Measurements from ENCODE around the gene GSTT2. TPM values are rescaled to one million over a fixed set of nuclear protein-coding genes. Genes with fewer than 3 reads are reported as not detected.

GSTT2 gene
- total and polyA plus RNA-seq, 11 donors, result 0.30 to 2.1 (median 0.60) TPM; not detected in 8

DNA sequence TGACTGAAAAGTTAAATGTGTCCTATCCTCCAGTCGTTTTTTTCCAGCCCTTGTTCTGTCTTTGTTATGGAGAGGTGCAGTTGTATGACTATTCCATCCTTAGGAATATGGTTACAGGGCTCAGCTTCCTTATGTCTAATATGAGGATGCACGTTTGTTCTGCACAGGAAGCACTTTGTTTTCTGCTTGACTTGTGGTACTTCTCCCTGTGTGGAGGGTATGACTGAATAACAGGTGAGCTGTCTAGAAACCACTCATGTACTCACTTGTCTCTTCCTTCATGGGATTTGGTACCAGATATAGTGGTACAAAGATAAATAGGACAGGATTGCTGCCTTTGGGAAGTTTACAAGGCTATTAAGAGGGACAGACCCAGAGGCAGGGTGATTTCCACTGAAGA is 48.6 kb downstream of the GSTT2 start:
- Histone ChIP-seq H3K9me3 (peaks cover 0 to 15% (median 0%) of the 10 kb centered on the region in 12 donors), H3K4me3 (no peak overlapping the region), H3K36me3 (peaks cover 0 to 13% (median 0%) of the 10 kb centered on the region in 9 donors), H3K4me1 (peaks cover 0 to 18% (median 0%) of the 10 kb centered on the region in 12 donors), H3K27me3 (no peaks in the 10 kb centered on the region), H3K27ac (no peak overlapping the region)
- DNase-seq, result no peak
- 14 to 33% (median 23%) methylated on average over 2 of the region's 2 CpGs for WGBS, 4 donors
- no peak for TF ChIP-seq POLR2A (IDR thresholded peaks at IDR 0.05)
- TF ChIP-seq, protein P1, sequence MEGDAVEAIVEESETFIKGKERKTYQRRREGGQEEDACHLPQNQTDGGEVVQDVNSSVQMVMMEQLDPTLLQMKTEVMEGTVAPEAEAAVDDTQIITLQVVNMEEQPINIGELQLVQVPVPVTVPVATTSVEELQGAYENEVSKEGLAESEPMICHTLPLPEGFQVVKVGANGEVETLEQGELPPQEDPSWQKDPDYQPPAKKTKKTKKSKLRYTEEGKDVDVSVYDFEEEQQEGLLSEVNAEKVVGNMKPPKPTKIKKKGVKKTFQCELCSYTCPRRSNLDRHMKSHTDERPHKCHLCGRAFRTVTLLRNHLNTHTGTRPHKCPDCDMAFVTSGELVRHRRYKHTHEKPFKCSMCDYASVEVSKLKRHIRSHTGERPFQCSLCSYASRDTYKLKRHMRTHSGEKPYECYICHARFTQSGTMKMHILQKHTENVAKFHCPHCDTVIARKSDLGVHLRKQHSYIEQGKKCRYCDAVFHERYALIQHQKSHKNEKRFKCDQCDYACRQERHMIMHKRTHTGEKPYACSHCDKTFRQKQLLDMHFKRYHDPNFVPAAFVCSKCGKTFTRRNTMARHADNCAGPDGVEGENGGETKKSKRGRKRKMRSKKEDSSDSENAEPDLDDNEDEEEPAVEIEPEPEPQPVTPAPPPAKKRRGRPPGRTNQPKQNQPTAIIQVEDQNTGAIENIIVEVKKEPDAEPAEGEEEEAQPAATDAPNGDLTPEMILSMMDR (IDR thresholded peaks at IDR 0.05), result no peak
- intact Hi-C loops (cut with DNase I), result no loop called here
- ATAC-seq, result no peak

DNA sequence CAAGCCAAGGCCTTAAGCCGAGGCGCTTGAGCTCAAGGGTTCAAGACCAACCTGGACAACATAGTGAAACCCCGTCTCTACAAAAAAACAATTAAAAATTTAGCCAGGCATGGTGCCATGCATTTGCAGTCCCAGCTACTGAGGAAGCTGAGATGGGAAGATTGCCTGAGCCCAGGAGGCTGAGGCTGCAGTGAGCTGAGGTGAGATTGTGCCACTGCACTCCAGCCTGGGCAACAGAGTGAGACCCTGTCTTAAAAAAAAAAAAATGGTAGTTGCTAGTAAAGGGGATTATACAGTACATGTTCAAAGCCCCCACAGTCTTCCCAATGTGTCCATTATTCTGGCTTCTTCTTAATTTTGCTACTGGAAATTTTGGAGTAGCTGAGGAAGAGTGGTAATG is 49.4 kb downstream of the GSTT2 start:
- Histone ChIP-seq H3K4me1 (peaks cover 0 to 18% (median 0%) of the 10 kb centered on the region in 12 donors), H3K4me3 (no peak overlapping the region), H3K27me3 (no peaks in the 10 kb centered on the region), H3K36me3 (peaks cover 0 to 13% (median 0%) of the 10 kb centered on the region in 9 donors), H3K27ac (no peak overlapping the region), H3K9me3 (peaks cover 0 to 7% (median 0%) of the 10 kb centered on the region in 12 donors)
- DNase-seq (no peak), ATAC-seq (no peak)
- 79 to 97% (median 90%) methylated on average over 3 of the region's 3 CpGs for WGBS, 4 donors
- intact Hi-C loops (cut with DNase I), result no loop called here
- TF ChIP-seq, protein P1 (IDR thresholded peaks at IDR 0.05), result no peak
- TF ChIP-seq POLR2A (IDR thresholded peaks at IDR 0.05), result no peak

DNA sequence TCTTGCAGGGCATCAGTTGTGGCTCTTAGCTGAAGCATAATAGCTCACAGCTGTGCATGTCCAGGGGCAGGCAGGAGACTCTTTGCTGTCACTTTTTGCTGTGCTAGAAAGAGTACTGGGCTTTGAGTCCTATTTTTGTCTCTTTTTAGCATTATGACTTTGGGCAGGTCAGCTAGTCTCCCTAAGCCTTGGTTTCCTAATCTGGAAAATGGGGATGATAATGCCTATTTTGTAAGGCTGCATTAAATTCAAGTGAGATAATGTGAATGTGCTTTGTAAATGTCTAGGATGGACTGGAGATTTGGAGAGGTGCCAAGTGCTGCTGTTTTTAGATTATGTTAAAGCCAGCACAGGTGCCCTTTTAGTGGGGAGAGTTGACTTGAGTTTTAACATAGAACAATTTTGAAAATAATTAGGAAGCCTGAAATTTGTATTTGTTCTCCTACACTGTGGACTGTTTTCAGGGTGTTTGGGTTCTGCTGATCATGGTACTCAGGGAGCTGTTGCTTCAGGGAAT is 50.3 kb downstream of the GSTT2 start:
- Histone ChIP-seq H3K36me3 (peaks cover 0 to 13% (median 0%) of the 10 kb centered on the region in 9 donors), H3K4me3 (no peak overlapping the region), H3K27ac (no peak overlapping the region), H3K27me3 (no peaks in the 10 kb centered on the region), H3K9me3 (no peaks in the 10 kb centered on the region), H3K4me1 (peaks cover 0 to 24% (median 0%) of the 10 kb centered on the region in 12 donors)
- intact Hi-C loops (cut with DNase I), result no loop called here
- DNase-seq, result no peak
- no peak for ATAC-seq
- no peak for TF ChIP-seq POLR2A (IDR thresholded peaks at IDR 0.05)
- TF ChIP-seq, protein P1 (IDR thresholded peaks at IDR 0.05), result no peak

Other genes starting within 250 kb of the GSTT2 start
- 1 to 10 TPM; 2.7 to 4.6 (median 3.3) TPM for gene ZNF70, start 229.0 kb upstream of the GSTT2 start, total RNA-seq
- 1 to 10 TPM; 1.6 to 2.1 TPM for gene ZNF70, start 229.0 kb upstream of the GSTT2 start, polyA plus RNA-seq
- gene VPREB3, start 225.7 kb upstream of the GSTT2 start, total RNA-seq, result 1 to 10 TPM in 2 of 9 donors, under 1 TPM in 4, not detected in 3; 0.63 to 3.2 (median 0.84) TPM
- gene VPREB3, start 225.7 kb upstream of the GSTT2 start, polyA plus RNA-seq, result under 1 TPM; 0.75 to 0.80 TPM
- gene C22orf15, start 217.1 kb upstream of the GSTT2 start, total RNA-seq, result not detected
- not detected for gene C22orf15, start 217.1 kb upstream of the GSTT2 start, polyA plus RNA-seq
- 1,000 to 10,000 TPM in 3 of 9 donors, 100 to 1,000 TPM in 6; 374 to 1,458 (median 944) TPM for gene CHCHD10, start 212.2 kb upstream of the GSTT2 start, total RNA-seq
- gene CHCHD10, start 212.2 kb upstream of the GSTT2 start, polyA plus RNA-seq, result 1,000 to 10,000 TPM in 1 of 2 donors, 100 to 1,000 TPM in 1; 393 to 2,069 TPM
- gene MMP11, start 207.3 kb upstream of the GSTT2 start, total RNA-seq, result 10 to 100 TPM in 5 of 9 donors, 1 to 10 TPM in 4; 5.2 to 17.0 (median 10.4) TPM
- 10 to 100 TPM in 1 of 2 donors, 1 to 10 TPM in 1; 6.2 to 10.5 TPM for gene MMP11, start 207.3 kb upstream of the GSTT2 start, polyA plus RNA-seq
- gene SMARCB1, start 193.2 kb upstream of the GSTT2 start, total RNA-seq, result 10 to 100 TPM; 32.8 to 54.2 (median 45.6) TPM
- gene SMARCB1, start 193.2 kb upstream of the GSTT2 start, polyA plus RNA-seq, result 10 to 100 TPM; 30.2 to 75.3 TPM
- gene DERL3, start 141.1 kb upstream of the GSTT2 start, total RNA-seq, result 1 to 10 TPM in 7 of 9 donors, under 1 TPM in 2; 0.24 to 2.8 (median 1.7) TPM
- 10 to 100 TPM in 1 of 2 donors, 1 to 10 TPM in 1; 1.4 to 12.7 TPM for gene DERL3, start 141.1 kb upstream of the GSTT2 start, polyA plus RNA-seq
- 10 to 100 TPM; 13.0 to 31.2 (median 18.7) TPM for gene SLC2A11, start 122.3 kb upstream of the GSTT2 start, total RNA-seq
- 10 to 100 TPM in 1 of 2 donors, 1 to 10 TPM in 1; 8.7 to 30.4 TPM for gene SLC2A11, start 122.3 kb upstream of the GSTT2 start, polyA plus RNA-seq
- gene MIF, start 85.8 kb upstream of the GSTT2 start, total RNA-seq, result 100 to 1,000 TPM; 192 to 383 (median 229) TPM
- gene MIF, start 85.8 kb upstream of the GSTT2 start, polyA plus RNA-seq, result 100 to 1,000 TPM; 339 to 503 TPM
- 10 to 100 TPM in 1 of 9 donors, 1 to 10 TPM in 7, under 1 TPM in 1; 0.81 to 15.5 (median 6.2) TPM for gene GSTT2B, start 18.9 kb upstream of the GSTT2 start, total RNA-seq
- gene GSTT2B, start 18.9 kb upstream of the GSTT2 start, polyA plus RNA-seq, result 10 to 100 TPM in 1 of 2 donors, 1 to 10 TPM in 1; 6.6 to 19.9 TPM
- 1 to 10 TPM in 5 of 9 donors, not detected in 4; 1.1 to 2.3 (median 2.2) TPM for gene DDTL, start 13.2 kb upstream of the GSTT2 start, total RNA-seq
- gene DDTL, start 13.2 kb upstream of the GSTT2 start, polyA plus RNA-seq, result 1 to 10 TPM; 2.8 to 6.7 TPM
- gene DDT, start 5.7 kb upstream of the GSTT2 start, total RNA-seq, result 100 to 1,000 TPM; 117 to 210 (median 153) TPM
- gene DDT, start 5.7 kb upstream of the GSTT2 start, polyA plus RNA-seq, result 100 to 1,000 TPM; 301 to 399 TPM
- not detected for gene GSTT4, start 25.3 kb downstream of the GSTT2 start, total RNA-seq
- not detected for gene GSTT4, start 25.3 kb downstream of the GSTT2 start, polyA plus RNA-seq
- gene CABIN1, start 31.2 kb downstream of the GSTT2 start, total RNA-seq, result 10 to 100 TPM; 22.3 to 47.7 (median 33.9) TPM
- 10 to 100 TPM; 22.1 to 27.4 TPM for gene CABIN1, start 31.2 kb downstream of the GSTT2 start, polyA plus RNA-seq
- 10 to 100 TPM in 1 of 9 donors, 1 to 10 TPM in 8; 1.5 to 12.6 (median 2.6) TPM for gene SUSD2, start 201.4 kb downstream of the GSTT2 start, total RNA-seq
- 1 to 10 TPM; 2.7 to 3.5 TPM for gene SUSD2, start 201.4 kb downstream of the GSTT2 start, polyA plus RNA-seq

Measured in heart left ventricle (tissue), 16 donors.